ENCODE results near the gene CLCN3.

DNA sequence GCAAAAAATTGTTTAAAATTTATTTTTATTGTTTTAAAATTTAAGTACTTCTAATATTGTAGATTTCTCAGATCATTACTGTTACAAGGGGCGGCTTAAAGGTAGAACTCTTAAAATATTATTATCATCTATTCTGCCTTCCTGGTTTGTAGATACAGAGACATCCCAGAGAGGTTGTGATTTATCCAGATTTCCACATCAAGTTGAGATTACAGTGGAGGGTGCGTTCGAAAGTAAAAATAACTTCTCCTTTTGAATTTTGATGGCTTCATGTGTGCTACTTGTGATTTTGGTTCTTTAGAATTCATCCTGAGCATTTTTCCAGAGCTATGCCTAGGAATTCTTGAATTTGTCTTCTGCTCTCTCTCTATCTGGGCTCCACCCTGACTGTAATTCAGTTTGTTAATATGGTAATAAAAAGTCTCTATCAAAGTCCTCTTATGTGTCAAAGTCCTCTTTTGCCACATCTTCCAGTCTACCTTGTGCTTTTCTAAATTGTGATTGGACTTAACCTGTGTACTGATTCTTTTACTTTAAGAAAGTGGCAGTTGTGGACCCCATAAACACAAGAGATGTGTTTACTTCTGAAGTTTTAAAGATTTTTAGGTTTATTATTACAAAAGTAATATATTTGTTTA, 37.2 kb downstream of the CLCN3 start:
- no peak for TF ChIP-seq EZH2 (IDR thresholded peaks at IDR 0.05; ENCODE audit: low read length, unreplicated experiment)
- TF ChIP-seq EZH2phosphoT487 (IDR thresholded peaks at IDR 0.05; ENCODE audit: borderline replicate concordance, low read length), result no peak
- no peak for TF ChIP-seq CTCF (conservative IDR thresholded peaks at IDR 0.05; ENCODE audit: low read depth, low read length)
